NCI-H345 (cell line): Measurements from ENCODE around the gene NEK9.

Source experiments
- DNase-seq: peaks from one replicate; lab custom pipeline; 2025; lab: John Stamatoyannopoulos, UW

Gene NEK9

DNA sequence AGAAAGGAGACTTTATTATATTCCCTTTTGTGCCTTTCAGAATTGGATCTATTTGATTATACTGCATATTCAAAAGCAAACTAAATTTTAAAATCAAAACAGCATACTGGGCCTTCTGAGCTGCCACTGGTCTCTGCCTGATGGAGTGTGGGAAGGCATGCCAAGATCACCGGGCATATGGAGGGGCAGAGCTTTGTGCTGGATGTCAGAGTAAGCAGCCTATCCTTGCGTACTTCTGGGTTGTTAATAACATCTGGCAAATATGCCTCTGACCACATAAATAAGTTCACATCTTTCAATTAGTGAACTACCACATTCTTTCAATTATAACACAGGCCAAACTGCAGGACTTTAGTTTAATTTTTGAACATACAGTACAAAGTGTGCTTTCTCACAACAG is 93.9 kb downstream of the NEK9 start:
- DNase-seq = no peak

DNA sequence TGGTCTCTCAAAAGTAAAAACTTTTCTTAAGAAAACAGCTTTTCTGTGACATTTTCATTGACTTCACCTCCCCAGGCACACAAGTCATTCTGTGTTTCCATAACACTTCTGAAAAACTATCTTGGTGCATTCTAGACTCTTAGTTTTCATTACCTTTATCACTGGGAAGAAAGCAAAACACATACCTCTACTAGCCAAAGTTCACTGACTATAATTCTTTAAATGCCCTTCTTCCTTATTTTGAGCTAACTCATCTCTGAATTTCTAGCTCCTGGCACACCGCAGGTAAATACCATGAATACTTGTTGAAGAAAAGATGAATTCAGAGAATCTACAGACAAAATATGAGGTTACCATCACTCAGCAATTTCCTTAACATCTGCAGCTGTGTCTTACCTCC is 96.7 kb downstream of the NEK9 start:
- no peak for DNase-seq
